GM21723 (cell line): Measurements from ENCODE around the gene LMCD1.

Experiments used
- ATAC-seq: cut with Tn5 transposase; IDR thresholded peaks from one replicate; pipeline ENCODE4 v1.9.1; 2021; ENCODE audit warnings: mild to moderate bottlenecking, moderate library complexity; ENCODE audit not compliant: unreplicated experiment

Gene LMCD1

GRCh38 chr3:8503871-8504610 is 2.4 kb downstream of the LMCD1 start:
- ATAC-seq = no peak

GRCh38 chr3:8504611-8504973 is 3.0 kb downstream of the LMCD1 start:
- no peak for ATAC-seq

GRCh38 chr3:8505621-8506020 is 4.0 kb downstream of the LMCD1 start:
- no peak for ATAC-seq

GRCh38 chr3:8506571-8507061 is 5.0 kb downstream of the LMCD1 start:
- ATAC-seq = no peak

GRCh38 chr3:8507496-8507895 is 5.9 kb downstream of the LMCD1 start:
- ATAC-seq = peak; percentile 42

GRCh38 chr3:8509961-8510360 is 8.3 kb downstream of the LMCD1 start:
- no peak for ATAC-seq

- ATAC-seq = no peak
These were observed 10.6 kb downstream of the LMCD1 start for GRCh38 chr3:8512234-8512633.

GRCh38 chr3:8516047-8516661 is 14.5 kb downstream of the LMCD1 start:
- no peak for ATAC-seq

GRCh38 chr3:8516783-8517182 is 15.2 kb downstream of the LMCD1 start:
- ATAC-seq = no peak

GRCh38 chr3:8517487-8517886 is 15.9 kb downstream of the LMCD1 start:
- no peak for ATAC-seq

GRCh38 chr3:8518138-8518537 is 16.5 kb downstream of the LMCD1 start:
- ATAC-seq = no peak

- ATAC-seq = no peak
These were observed 17.5 kb downstream of the LMCD1 start for GRCh38 chr3:8519156-8519555.

GRCh38 chr3:8519774-8520448 is 18.3 kb downstream of the LMCD1 start:
- ATAC-seq = no peak

- no peak for ATAC-seq
These were observed 19.3 kb downstream of the LMCD1 start for GRCh38 chr3:8520816-8521403.

- no peak for ATAC-seq
These were observed 21.4 kb downstream of the LMCD1 start for GRCh38 chr3:8523041-8523440.

GRCh38 chr3:8524249-8524648 is 22.6 kb downstream of the LMCD1 start:
- no peak for ATAC-seq

GRCh38 chr3:8524656-8525399 is 23.2 kb downstream of the LMCD1 start:
- no peak for ATAC-seq

GRCh38 chr3:8525893-8526292 is 24.3 kb downstream of the LMCD1 start:
- no peak for ATAC-seq

- ATAC-seq = no peak
These were observed 27.6 kb downstream of the LMCD1 start for GRCh38 chr3:8529181-8529637.

GRCh38 chr3:8529738-8530525 is 28.3 kb downstream of the LMCD1 start:
- ATAC-seq = no peak
